ENCODE data around the gene SENP5.

The SENP5 gene

GRCh38 chr3:196966526-196967401 is 99.0 kb downstream of the SENP5 start:
- no peak overlapping the region for H3K27ac ChIP-seq
- DNase-seq (ENCODE audit: low read depth, low spot score): no peak

GRCh38 chr3:196967412-196968232 is 99.9 kb downstream of the SENP5 start:
- H3K27ac ChIP-seq: no peak overlapping the region
- DNase-seq (ENCODE audit: low read depth, low spot score): no peak

GRCh38 chr3:196968233-196969133 is 100.8 kb downstream of the SENP5 start, which contains the start of gene PIGZ:
PIGZ (minus strand) TSS chr3:196968833; CDS start chr3:196952031, 16,802 bp downstream.
- DNase-seq (ENCODE audit: low read depth, low spot score): no peak
- H3K27ac ChIP-seq: no peak within 1 kb of the TSS

GRCh38 chr3:196969134-196969659 is 101.5 kb downstream of the SENP5 start:
- DNase-seq (ENCODE audit: low read depth, low spot score): no peak
- no peak overlapping the region for H3K27ac ChIP-seq

DNA sequence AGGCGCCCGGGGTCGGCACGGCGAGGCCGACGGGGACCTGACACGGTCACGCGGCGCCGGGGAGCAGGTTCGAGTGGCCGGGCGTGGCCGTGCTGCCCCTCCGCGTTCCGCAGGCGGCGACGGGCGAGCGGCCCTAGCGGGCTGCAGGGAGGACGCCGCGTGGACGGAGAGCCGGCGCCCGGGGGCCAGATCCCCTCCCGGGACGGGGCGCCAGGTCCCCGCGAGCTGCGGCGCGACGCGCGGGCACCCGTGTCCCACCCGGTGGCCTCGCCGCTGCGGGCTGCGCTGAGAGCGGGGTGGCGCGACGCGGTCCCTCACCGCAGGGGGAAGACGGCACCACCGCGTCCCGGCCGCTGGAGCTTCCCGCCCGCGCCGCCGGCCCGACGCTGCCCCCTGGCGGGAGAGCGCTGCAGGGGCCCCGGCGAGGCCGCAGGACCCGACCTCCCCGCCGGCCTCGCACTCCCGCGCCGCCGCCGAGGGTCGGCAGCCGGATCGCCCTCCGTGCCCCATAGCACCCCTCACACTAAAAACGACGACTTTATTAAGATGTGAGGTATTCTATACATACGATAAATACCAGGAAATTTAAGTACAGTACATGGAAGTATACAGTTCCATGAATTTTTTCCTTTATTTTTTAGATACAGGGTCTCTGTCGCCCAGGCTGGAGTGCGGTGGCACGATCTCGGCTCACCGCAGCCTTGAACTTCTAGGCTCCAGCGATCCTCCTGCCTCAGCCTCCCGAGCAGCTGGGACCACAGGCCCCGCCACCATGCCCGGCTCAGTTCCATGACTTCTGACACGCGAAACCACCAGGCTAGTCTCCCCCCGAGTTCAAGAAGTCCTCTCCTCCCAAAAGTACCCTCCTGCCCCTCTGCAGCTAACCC is 102.2 kb downstream of the SENP5 start:
- H3K27ac ChIP-seq: no peak overlapping the region
- DNase-seq (ENCODE audit: low read depth, low spot score): no peak

GRCh38 chr3:196970547-196971093 is 102.9 kb downstream of the SENP5 start:
- DNase-seq (ENCODE audit: low read depth, low spot score): no peak
- no peak overlapping the region for H3K27ac ChIP-seq

GRCh38 chr3:196971094-196971698 is 103.5 kb downstream of the SENP5 start:
- no peak for DNase-seq (ENCODE audit: low read depth, low spot score)
- H3K27ac ChIP-seq: no peak overlapping the region

DNA sequence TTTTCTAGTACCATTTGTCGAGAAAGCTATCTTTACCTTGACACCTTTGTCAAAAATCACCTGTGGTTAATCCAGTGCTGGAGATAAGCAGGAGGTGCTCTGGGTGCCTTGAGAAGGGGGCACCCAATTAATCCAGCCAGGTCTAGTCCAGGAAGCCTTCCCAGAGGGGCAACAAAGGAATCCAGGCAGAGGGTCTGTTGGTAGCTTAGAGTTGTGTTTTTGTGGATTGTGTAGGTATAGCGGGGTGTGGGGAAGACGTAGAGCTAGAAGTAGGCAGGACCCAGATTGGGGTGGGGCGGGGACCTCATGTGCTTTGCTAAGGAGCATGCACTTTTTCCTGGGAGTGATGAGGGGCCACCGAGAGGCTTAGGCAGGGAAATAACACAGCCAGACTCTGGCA is 106.9 kb downstream of the SENP5 start:
- no peak for DNase-seq (ENCODE audit: low read depth, low spot score)
- H3K27ac ChIP-seq: no peak overlapping the region

DNA sequence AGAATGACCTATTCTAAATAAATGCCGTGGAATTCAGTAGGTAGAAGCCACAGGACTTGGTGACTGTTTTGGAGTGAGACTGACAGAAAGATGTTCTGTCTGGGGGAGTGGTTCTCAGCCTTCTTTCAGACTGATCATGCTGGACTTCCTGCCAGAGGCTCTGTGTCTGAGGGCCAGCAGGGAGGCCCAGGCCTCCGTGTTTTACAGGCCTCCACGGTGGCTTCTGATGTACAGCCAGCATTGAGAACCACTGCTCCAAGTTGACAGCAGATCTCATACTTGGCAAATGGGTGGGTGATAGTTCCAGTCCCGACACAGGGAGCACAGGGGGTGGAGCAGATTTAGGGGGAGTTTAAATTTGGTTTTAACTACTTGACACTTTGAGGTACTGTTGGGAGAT is 107.6 kb downstream of the SENP5 start:
- no peak overlapping the region for H3K27ac ChIP-seq

GRCh38 chr3:196976941-196977340 is 109.2 kb downstream of the SENP5 start:
- H3K27ac ChIP-seq: no peak overlapping the region
- DNase-seq (ENCODE audit: low read depth, low spot score): no peak

More for the DNA sequence above, 107.6 kb downstream of the SENP5 start:
- no peak for DNase-seq (ENCODE audit: low read depth, low spot score)

- DNase-seq (ENCODE audit: low read depth, low spot score): no peak
- no peak overlapping the region for H3K27ac ChIP-seq
These were observed 111.8 kb downstream of the SENP5 start for GRCh38 chr3:196979545-196979944.

GRCh38 chr3:196981657-196982056 is 113.9 kb downstream of the SENP5 start:
- no peak overlapping the region for H3K27ac ChIP-seq
- DNase-seq (ENCODE audit: low read depth, low spot score): no peak

- no peak for DNase-seq (ENCODE audit: low read depth, low spot score)
These were observed 115.5 kb downstream of the SENP5 start for GRCh38 chr3:196983186-196983585.

More at GRCh38 chr3:196983186-196983585, 115.5 kb downstream of the SENP5 start:
- H3K27ac ChIP-seq: no peak overlapping the region
